Femur (tissue), 1 donor: Measurements from ENCODE around the gene LCN6.
"Not testable (repeated sequence)": the region's sequence is repeated elsewhere in the genome, so short reads cannot be mapped to it uniquely, and the experiment has no call there.

Source experiments
- DNase-seq: peaks from one replicate; pipeline ENCODE4 v3.0.0-alpha.2; 2017

LCN6 gene

GRCh38 chr9:136723362-136723976, 24.9 kb downstream of the LCN6 start:
- no peak for DNase-seq

DNA sequence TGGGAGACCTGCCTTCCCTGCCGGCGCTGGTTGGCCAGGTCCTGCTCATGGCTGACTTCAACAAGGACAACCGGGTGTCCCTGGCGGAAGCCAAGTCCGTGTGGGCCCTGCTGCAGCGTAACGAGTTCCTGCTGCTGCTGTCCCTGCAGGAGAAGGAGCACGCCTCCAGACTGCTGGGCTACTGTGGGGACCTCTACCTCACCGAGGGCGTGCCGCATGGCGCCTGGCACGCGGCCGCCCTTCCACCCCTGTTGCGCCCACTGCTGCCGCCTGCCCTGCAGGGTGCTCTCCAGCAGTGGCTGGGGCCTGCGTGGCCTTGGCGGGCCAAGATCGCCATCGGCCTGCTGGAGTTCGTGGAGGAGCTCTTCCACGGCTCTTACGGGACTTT, 25.4 kb downstream of the LCN6 start:
- DNase-seq, result no peak

GRCh38 chr9:136722093-136722968, 26.0 kb downstream of the LCN6 start:
- DNase-seq, result no peak

- DNase-seq, result peak; percentile 52
Observed at GRCh38 chr9:136721339-136722092, 26.8 kb downstream of the LCN6 start.

GRCh38 chr9:136720898-136721338, 27.4 kb downstream of the LCN6 start:
- no peak for DNase-seq

- peak; percentile 78 for DNase-seq
Observed at GRCh38 chr9:136720251-136720897, 28.0 kb downstream of the LCN6 start.

DNA sequence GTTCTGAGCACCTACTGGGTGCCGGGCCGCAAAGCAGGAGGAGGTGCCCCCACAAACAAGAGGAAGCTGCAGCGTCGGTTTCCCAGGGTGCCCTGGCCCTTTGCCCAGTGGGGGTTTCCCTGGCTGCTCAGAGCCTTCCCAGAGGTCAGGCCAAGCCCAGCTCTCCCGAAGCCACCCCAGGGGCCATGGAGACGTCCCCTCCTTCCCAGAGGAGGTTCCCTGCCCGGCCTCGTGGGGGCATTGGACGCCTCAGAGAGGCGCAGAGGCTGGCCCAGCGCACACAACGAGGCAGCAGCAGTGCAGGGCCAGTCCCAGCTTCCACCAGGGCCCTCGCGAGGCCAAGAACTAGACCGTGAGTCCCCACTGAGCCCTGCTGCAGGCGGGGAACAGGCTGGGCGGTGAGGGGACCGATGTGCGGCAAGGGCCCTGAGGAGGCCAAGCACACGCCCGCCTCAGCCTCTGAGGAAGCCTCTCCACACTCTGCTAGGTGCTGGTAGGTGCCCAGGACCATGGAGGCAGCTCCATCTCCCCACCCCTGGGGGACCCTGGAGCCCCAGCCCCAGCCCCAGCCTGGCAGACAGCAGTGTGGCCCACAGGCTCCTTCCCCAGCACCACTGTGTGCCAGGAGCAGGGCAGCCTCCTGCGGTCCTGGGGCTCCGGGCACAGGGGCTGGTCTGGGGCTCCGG, 29.0 kb downstream of the LCN6 start:
- no peak for DNase-seq

DNA sequence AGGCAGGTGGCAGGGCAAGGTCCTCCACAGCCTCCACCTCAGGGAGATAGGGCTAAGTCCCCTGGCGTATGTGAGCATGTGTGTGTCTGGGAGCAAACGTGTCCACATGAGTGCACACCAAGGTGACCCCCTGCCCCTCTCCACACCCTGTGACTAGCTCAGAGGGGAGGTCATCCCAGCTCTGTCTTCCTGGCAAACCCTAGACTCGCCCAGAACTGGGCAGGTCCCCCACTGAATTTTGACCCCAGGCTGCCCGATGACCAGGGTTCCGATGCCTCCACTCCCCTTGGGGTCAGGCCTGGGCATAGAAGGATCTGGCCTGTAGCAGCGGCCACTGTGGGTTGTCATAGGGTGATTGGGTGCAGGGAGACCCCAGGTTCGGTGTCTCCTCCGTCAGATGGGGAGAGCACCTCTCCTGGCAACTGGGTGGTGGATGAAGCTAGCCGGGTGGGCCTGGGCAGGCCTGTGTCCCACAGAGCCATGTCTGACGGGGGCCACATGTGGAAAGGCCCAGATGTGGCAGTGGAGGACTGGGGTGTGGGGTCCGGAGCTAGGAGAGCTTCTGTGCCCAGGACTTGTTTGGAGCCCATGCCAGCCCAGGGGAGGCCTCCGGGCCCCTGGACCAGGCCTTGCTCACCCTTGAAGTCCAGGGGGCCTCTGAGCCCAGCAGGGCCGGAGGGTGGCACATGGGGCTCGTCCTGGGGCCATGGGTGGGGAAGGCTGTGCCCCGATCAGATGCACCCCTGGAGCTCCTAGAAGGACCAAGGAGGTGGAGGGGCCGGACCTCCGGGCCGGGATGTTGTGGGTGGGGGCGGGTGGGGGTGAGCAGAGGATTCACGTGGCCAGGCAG, 29.8 kb downstream of the LCN6 start:
- DNase-seq, result no peak

DNA sequence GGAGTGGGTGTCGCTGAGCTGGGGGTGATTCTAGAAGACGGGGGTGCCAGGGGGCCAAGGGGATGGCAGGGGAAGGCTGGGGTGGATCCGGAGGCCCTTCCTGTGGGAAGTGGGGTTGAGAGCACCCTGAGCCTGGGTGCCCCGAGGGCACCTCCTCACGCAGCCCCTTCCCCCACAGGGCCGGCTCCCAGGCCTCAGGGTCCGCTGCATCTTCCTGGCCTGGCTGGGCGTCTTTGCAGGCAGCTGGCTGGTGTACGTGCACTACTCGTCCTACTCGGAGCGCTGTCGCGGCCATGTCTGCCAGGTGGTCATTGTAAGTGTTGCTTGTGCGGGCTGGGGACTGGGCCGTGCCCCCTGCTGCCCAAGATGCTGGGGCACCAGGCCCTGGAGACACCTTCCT, 30.9 kb downstream of the LCN6 start:
- DNase-seq, result no peak

DNA sequence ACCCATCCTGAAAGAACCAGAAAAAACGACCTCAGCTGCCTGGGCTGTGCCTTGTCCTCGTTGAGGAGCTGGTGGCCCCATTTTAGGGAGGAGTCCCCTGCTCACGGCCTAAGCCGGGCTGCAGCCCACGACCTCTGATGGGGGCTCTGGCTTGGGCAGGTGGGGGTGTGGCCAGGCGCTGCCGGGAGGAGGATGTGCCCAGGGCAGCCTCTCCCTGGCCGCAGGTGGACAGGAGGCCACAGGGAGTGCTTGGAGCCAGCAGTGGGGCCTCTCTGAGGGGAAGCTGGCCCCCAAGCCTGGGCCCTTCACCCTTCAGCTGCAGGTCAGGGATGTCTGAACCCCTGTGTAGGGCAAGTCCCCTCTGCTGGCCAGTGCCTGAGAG, 33.4 kb downstream of the LCN6 start:
- no peak for DNase-seq

- DNase-seq, result no peak
Observed at GRCh38 chr9:136714096-136714892, 34.0 kb downstream of the LCN6 start.

DNA sequence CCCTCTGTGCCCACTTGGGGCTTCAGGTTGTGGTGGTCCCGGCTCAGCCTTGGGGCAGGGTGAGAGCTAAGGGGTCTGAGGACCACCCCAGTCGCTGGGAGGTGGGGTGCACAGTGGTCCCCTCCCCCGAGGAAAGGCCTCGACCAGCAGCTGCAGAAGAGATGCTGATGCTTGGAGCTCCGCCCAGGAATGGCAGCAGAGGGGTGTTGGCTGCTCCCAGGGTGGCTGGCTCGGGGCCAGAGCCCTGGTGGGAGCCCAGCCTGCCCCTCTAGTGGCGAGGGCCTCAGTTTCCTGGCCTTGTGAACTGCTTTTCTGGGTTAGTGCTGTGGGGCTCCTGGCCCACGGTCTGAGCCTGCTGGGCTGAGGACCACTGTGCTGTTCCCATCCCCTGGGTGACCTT, 34.8 kb downstream of the LCN6 start:
- no peak for DNase-seq

GRCh38 chr9:136712690-136713544, 35.4 kb downstream of the LCN6 start:
- no peak for DNase-seq

DNA sequence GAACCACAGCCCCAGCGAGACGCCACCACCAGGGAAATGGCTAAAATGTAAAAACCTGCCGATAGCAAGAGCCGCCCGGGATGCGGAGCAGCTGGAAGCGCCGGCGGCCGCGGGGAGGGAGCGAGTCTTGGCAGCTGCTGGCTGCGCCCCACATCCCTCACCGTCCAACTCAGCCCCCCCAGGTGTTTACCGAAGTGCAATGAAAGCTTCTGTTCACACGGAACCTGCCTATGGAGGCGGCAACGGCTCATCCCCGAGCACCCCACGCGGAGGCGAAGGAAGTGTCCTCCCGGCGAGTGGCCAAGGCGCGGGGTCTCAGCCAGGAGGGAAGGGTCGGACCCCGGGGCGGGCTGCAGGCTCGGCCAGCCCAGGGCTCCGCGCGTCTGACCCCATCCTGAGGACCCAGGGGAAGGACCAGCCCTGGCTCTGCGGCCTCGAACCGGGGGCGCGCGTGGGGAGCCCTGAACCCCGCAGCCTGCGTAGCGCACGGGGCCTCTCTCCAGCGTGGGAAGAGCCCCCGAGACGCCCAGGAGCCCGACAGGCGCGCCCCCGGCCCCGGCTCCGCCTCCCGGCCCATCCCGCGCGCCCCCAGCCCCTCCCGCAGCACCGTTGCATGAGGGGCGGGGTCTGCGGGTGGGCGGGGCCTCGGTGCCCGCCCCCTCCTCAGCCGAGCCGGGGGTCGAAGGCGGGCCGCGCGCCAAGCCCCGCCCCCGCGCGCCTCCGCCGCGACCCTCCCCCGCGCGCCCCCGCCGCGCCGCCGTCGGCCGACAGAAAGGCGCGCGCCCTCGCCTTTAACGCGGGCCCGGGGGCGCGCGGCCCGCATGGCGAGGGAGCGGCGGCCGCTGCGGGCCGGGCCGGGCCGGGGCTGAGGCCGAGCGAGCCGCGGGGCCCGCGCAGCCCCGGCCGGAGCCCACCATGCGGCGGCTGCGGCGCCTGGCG, 36.3 kb downstream of the LCN6 start, which contains the start of gene DIPK1B:
DIPK1B (plus strand) TSS at position 822 of the 939 bp plus-strand sequence; CDS start at position 916, 94 bp downstream.
- no peak for DNase-seq

GRCh38 chr9:136711219-136711648, 37.1 kb downstream of the LCN6 start:
- not testable (repeated sequence) for DNase-seq

- no peak for DNase-seq
Observed at GRCh38 chr9:136710543-136710942, 37.8 kb downstream of the LCN6 start.

DNA sequence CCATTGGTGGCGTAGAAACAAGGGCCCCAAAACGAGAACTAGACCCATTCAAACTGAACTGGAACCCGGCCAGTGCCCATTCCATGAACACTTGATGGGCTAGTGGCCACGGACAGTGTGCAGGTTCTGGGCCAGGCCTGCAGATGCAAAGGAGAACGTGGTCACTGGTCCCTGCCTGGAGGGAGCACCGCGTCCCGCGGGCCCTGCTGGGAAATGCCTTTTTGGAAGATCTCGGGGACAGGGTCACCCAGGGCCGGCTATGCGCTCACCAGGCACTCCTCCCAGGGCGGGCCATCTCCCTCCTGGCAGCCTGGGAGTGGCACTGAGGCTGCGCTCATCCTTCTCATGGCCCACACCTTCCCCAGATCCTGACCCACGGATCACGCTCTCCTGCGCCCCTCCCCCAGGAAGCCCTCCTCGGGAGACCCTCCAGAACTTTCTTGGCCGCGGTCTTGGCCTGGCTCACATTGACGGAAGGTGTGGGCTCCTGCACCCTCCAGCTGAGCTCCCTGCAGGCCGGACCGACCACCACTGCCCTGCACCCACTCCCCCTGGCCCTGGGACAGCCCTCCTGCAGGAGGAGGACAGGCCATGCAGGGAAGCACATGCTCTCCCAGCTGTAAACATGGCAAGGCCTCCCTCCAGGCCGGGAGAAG, 38.7 kb downstream of the LCN6 start:
- DNase-seq, result no peak
